GM12892 (cell line): Measurements from ENCODE around the gene CSF1R.

ENCODE experiments used
- POLR2A ChIP-seq: IDR thresholded peaks from 2 replicates; pipeline ENCODE4 v1.6.1; 2011; ENCODE audit warnings: low read depth, low read length, control low read depth
- POLR2AphosphoS5 ChIP-seq: IDR thresholded peaks from 2 replicates; pipeline ENCODE4 v1.6.1; 2011; ENCODE audit warnings: low read depth, low read length, control low read depth
- TAF1 ChIP-seq: IDR thresholded peaks from 2 replicates; pipeline ENCODE4 v1.6.1; 2011; ENCODE audit warnings: low read depth, mild to moderate bottlenecking, control low read depth, low read length, borderline replicate concordance

DNA sequence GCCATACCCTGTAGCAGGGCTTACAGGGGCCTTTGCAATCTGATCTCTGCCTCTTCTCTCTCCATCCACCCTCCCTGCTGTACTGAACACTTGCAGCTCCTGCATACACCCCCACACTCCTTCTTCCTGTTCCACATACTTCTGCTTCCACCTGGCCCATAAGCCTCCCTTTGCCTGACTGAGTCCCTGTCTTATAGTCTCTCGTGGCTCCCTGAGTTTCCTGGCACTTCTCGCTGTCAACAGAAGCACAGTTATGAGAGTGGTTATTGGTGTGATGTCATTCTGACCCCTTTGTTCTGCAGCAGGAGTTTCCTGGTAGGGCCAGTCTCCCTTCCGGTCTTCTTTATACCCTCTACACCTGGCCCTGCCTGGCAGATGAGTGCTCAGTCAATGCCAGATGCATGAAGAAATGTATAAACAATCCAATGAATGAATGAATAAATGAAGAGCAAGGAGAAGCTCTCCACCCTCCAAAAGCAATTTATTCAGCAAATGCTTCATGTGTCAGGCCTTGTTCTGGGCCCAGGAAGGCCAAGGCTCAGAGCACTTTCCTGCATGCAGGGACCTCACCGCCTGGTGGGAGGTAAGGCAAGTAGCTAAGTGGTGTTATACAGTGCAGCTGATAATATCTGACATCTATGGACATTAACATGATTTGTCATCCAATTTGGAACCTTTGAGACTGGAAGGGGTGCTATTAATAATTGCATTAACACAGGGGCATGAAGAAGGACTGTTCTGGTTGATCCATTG lies 20.5 kb upstream of the CSF1R start:
- TF ChIP-seq POLR2AphosphoS5 (no peak), POLR2A (no peak), TAF1 (no peak)
